ENCODE results near the gene POLR3C. TPM values are rescaled to one million over a fixed set of nuclear protein-coding genes. Genes with fewer than 3 reads are reported as not detected.

The POLR3C gene
- total RNA-seq, 1 donor from 2014 or later, result 12.2 TPM

DNA sequence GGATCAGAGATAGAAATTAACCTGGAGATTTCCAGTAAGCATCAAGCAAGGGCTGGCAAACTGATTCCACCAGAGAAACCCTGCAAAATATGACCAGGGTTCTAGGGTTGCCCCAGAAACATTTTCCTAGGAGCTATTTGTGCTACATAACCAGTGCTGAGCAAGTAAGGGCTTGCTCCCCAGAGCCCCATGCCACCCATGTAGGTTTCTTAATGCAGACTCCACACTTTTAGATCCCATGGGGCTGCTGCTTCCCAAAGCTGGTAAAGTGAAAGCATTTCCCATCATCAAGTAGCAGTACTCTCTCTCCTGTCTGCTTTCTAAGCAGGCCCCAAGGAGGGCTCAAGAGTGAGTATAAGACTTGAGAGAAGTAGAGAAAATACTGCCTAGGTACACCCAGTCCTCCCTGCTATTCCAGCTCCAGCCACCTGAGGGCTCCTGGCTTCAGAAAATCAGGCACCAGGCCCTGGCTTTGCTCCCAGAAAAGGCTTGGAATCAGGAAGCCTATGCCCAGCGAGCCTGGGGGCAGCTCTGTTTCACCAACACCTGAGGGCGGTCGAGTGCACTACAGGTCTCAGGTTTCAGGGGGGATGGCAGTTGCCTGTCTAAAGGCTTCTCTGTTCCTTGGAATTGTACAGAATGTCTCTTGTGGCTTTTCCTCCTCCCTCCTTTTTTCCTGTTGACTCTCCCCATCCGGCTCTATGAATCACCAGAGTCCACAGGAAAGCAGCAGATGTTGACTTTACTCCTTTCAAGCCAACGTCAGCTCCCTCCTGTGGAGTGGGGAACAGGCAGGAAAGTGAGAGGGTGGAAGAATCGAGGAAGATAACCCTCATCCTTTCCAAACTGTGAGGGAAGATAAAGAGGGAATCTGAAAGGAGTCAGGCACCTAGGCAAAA is 67.8 kb downstream of the POLR3C start:
- ATAC-seq (ENCODE audit: poor library complexity) (peak; percentile 91), DNase-seq (peak; percentile 93)
- intact Hi-C loops (cut with DNase I), result loop anchor here (2.0 kb wide), 1 partner anchor 121 kb away; no protein-coding TSS in a partner anchor

DNA sequence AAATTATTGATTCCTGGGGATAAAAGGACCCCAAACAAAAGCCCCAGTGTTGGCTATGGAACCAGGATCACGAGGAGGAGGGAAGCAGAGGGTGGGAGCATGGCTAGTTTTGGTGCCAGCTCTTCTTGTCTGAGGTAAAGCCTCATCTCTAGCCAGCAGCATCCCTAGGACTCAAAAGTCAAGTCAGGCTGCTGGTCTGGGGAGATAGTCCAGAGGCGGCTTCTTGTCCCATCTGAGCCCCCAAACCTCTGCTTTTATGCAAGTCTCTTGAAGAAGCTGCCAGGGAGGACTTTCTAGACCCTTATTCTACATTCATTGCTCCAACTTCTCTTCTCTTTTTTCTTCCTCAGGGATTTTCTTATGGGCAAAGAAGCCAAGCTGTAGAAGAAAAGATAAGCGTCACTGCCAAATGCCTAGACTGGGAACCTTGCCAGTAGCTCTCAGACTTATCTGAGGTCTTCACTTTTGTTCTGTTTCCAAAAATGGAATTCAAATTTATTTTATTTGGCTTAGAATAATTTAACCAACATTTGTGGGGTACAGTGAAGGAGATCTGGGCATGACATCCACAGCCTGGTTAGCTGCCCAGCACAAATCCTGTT is 68.6 kb downstream of the POLR3C start:
- intact Hi-C loops (cut with DNase I), result loop anchor here (2.0 kb wide), 1 partner anchor 120 kb away; no protein-coding TSS in a partner anchor
- DNase-seq, result no peak
- peak; percentile 3 for ATAC-seq (ENCODE audit: poor library complexity)

DNA sequence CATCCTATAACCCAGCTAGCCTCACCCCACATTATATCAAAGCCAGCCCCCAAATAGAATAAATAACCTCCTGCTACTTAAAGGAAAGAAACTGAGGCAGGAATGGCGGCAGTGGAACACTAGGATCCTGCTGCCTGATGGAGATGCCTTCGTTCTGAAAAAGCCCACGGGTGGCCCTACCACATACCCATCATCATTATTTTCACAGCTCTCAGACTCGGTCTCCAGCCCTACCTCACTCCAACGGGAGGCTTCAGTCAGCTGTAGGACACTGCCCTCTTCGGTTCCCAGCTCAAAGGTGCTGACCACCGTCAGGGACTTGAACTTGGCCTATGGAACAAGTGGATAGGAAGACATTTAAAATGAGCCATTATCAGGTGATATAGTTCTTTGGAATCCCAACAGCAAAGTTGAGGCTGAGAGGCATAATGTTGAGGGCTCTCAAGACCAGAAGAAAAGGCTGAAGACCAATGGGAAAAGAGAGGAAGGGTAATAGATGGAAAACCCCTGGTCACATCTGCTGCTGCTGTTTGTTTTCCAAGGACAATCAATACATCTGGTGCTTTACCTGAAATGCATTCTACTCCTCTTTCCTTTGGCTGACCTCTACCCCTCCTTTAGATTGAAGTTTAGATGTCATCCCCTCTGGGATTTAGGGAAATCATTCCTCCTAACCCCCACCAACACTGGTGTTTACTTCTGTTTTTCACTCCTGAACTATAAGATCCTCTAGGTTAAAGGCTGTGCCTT is 69.5 kb downstream of the POLR3C start:
- ATAC-seq (ENCODE audit: poor library complexity) (no peak), DNase-seq (no peak)
- intact Hi-C loops (cut with DNase I), result loop anchor here (2.0 kb wide), 1 partner anchor 119 kb away; no protein-coding TSS in a partner anchor

Small RNA genes within 50 kb of the gene (microRNA-seq; reads per million reads assigned to microRNA genes)
- not detected for gene MIR6736

Other genes starting within 250 kb of the POLR3C start
- 7.1 TPM for gene GPR89A, start 216.2 kb upstream of the POLR3C start, total RNA-seq
- not detected for gene PDZK1, start 116.8 kb upstream of the POLR3C start, total RNA-seq
- gene CD160, start 104.7 kb upstream of the POLR3C start, total RNA-seq, result not detected
- 46.5 TPM for gene RNF115, start 105 bp upstream of the POLR3C start, total RNA-seq
- 2.9 TPM for gene NUDT17, start 21.4 kb downstream of the POLR3C start, total RNA-seq
- 13.2 TPM for gene PIAS3, start 34.9 kb downstream of the POLR3C start, total RNA-seq
- gene ANKRD35, start 61.7 kb downstream of the POLR3C start, total RNA-seq, result 1.1 TPM
- gene ITGA10, start 85.8 kb downstream of the POLR3C start, total RNA-seq, result 1.0 TPM
- 22.3 TPM for gene PEX11B, start 94.5 kb downstream of the POLR3C start, total RNA-seq
- gene RBM8A, start 103.3 kb downstream of the POLR3C start, total RNA-seq, result 57.9 TPM
- 22.9 TPM for gene LIX1L, start 133.8 kb downstream of the POLR3C start, total RNA-seq
- 0.59 TPM for gene ANKRD34A, start 140.4 kb downstream of the POLR3C start, total RNA-seq
- gene POLR3GL, start 140.5 kb downstream of the POLR3C start, total RNA-seq, result 49.2 TPM
- gene TXNIP, start 172.4 kb downstream of the POLR3C start, total RNA-seq, result 980 TPM
- 88.1 TPM for gene HJV, start 197.5 kb downstream of the POLR3C start, total RNA-seq

Measured in Right ventricle myocardium superior (tissue), 1 donor.